ENCODE data around the gene PGAP6.
"Not testable (repeated sequence)": the region's sequence is repeated elsewhere in the genome, so short reads cannot be mapped to it uniquely, and the experiment has no call there.

PGAP6 gene

DNA sequence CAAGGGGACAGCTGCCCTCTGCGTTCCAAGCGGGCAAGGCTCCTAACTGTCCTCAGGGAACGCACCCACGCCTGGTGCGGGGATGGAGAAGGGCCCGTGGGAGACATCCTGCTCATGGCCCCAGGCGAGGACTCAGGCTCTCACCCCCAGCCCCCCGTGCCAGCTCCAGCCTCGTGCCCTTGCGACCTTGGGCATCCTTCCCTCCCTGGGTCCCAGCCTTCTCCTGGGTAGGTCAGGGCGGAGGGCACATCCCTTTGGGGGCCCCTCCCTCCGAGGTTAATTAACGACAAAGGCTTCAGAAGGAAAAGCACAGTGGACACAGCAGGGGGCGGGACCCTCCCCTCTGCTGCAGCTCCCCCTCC lies 3.0 kb downstream of the PGAP6 start:
- peaks cover 32% of the 10 kb centered on the region for H3K4me1 Mint-ChIP-seq (ENCODE audit: low read depth)
- H3K9me3 Mint-ChIP-seq, result no peaks in the 10 kb centered on the region
- peaks cover 6% of the 10 kb centered on the region for H3K27me3 Mint-ChIP-seq
- H3K36me3 Mint-ChIP-seq (ENCODE audit: low read depth), result peaks cover 54% of the 10 kb centered on the region
- intact Hi-C loops (cut with micrococcal nuclease), result no loop called here
- H3K27ac Mint-ChIP-seq, result no peak overlapping the region
- no peak overlapping the region for H3K4me3 Mint-ChIP-seq

DNA sequence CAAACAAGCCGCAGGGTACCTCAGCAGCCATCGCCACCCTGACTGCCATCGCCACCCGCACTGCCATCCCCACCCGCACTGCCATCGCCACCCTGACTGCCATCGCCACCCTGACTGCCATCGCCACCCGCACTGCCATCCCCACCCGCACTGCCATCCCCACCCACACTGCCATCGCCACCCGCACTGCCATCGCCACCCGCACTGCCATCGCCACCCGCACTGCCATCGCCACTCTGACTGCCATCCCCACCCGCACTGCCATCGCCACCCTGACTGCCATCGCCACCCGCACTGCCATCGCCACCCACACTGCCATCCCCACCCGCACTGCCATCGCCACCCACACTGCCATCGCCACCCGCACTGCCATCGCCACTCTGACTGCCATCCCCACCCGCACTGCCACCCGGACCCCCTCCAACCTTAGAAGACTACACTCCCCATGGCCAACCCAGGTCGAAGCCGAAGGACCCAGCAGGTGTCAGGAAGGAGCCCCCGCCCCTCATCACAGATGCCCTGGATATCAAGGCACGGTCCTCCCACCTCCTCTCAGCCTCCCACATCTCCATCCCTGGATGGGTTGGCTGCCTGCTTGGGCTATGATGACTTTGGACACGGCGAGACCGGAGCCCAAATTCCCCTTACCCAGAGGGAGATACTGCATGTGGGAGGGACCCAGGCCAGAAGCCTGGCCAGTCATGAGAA lies 3.5 kb downstream of the PGAP6 start:
- H3K9me3 Mint-ChIP-seq; intact Hi-C loops (cut with micrococcal nuclease); H3K4me3 Mint-ChIP-seq; H3K27ac Mint-ChIP-seq; H3K27me3 Mint-ChIP-seq: not testable (repeated sequence)
- peaks cover 56% of the 10 kb centered on the region for H3K36me3 Mint-ChIP-seq (ENCODE audit: low read depth)
- peaks cover 27% of the 10 kb centered on the region for H3K4me1 Mint-ChIP-seq (ENCODE audit: low read depth)

DNA sequence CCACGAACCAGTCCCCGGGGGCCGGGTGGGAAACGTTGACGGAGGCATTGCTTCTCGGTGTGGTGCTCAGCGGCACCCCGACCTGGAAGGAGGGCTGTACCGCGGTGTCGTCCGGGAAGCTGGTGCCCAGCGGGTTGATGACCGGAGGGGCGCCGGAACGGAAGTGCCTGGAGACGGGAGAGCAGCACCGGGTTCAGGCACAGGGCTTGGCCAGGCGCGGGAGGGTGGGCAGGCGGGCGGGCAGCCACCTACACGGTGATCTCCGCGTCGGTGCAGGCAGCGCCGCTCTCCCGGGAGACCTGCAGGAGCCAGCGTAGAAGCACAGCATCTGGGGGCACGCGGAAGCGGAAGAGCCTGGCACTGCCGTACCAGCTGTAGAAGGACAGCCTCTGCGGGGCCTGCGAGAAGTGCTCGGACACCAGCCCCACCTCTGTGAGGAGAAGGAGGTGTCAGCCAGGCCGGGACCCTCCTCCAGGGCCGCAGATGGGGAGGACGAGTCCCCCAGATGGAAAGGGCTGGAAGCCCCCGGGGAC lies 4.3 kb downstream of the PGAP6 start:
- Mint-ChIP-seq H3K4me1 (ENCODE audit: low read depth) (peaks cover 19% of the 10 kb centered on the region), H3K27me3 (no peaks in the 10 kb centered on the region), H3K27ac (no peak overlapping the region), H3K36me3 (ENCODE audit: low read depth) (peaks cover 61% of the 10 kb centered on the region), H3K9me3 (no peaks in the 10 kb centered on the region), H3K4me3 (no peak overlapping the region)
- intact Hi-C loops (cut with micrococcal nuclease), result no loop called here

DNA sequence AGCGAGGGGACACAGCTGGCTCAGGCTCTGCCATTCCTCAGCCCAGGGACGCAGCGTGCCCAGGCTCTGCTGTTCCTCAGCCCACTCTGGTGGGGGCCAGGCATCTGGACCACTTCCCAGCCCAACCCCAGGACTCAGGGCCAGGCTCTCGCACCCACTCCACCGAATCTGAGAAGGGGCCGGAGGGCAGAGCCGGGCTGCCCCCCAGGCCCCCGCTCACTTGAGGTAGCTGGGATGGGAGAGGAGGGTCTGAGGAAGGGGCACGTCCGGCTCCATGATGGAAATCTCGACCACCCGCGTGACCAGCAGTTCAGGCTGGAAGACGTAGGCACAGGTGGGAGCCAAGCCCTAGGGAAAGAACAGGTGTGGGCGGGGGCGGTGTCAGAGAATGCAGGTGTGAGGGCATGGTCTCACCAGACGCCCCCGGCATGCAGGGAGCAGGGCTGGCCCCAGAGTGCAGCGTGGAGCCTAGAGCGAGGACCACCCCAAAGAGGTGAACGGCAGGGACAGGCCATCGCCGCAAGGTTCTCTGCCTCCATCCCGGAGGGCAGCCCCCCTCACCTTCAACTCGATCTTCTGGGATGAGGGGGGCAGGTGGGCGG lies 4.9 kb downstream of the PGAP6 start:
- no peaks in the 10 kb centered on the region for H3K9me3 Mint-ChIP-seq
- no peak overlapping the region for H3K27ac Mint-ChIP-seq
- intact Hi-C loops (cut with micrococcal nuclease), result no loop called here
- H3K4me1 Mint-ChIP-seq (ENCODE audit: low read depth), result peaks cover 19% of the 10 kb centered on the region
- H3K4me3 Mint-ChIP-seq, result no peak overlapping the region
- no peaks in the 10 kb centered on the region for H3K27me3 Mint-ChIP-seq
- peaks cover 67% of the 10 kb centered on the region for H3K36me3 Mint-ChIP-seq (ENCODE audit: low read depth)

DNA sequence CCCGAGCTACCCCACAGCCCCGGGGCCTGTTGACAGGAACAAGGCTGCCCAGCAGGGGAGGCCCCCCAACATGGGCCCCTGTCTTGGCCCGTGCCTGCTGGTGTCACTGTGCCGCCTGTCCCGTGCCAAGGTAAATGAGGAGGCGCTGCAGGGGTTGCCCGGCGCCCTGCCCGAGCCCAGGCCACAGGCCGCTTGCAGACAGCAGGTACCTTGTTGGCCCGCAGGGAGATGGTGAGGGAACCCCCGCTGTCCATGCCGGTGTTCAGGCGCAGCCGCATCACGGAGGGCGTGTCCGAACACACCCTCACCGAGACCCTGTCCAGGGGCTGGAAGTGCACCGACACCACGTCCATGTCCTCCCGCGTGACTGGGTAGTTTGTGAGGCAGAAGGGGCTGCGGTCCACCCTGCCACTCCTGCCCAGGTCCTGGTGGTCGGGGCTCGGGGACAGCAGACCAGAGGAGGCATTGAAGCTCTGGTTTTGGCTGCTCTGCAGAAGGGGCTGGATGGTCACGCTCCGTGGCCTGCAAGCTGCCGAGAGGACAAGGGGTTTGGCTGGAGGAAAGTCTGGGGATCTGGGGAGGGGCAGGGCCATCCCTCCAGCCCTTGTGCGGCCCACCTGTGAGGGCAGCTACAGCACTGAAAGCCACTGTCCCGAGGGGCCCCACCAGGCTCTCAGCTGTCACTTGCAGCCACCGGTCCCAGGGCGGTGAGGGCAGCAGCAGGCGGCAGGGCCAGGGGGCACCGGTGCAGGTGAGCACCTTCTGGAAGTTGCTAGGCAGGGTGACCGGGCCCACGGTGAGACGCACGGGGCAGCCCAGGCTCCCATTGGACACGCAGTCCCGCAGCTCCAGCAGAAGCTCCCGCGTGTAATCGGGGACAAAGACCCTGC lies 5.6 kb downstream of the PGAP6 start:
- peaks cover 73% of the 10 kb centered on the region for H3K36me3 Mint-ChIP-seq (ENCODE audit: low read depth)
- no peak overlapping the region for H3K27ac Mint-ChIP-seq
- no peaks in the 10 kb centered on the region for H3K27me3 Mint-ChIP-seq
- no peak overlapping the region for H3K4me3 Mint-ChIP-seq
- intact Hi-C loops (cut with micrococcal nuclease), result no loop called here
- H3K9me3 Mint-ChIP-seq, result no peaks in the 10 kb centered on the region
- H3K4me1 Mint-ChIP-seq (ENCODE audit: low read depth), result peaks cover 26% of the 10 kb centered on the region

DNA sequence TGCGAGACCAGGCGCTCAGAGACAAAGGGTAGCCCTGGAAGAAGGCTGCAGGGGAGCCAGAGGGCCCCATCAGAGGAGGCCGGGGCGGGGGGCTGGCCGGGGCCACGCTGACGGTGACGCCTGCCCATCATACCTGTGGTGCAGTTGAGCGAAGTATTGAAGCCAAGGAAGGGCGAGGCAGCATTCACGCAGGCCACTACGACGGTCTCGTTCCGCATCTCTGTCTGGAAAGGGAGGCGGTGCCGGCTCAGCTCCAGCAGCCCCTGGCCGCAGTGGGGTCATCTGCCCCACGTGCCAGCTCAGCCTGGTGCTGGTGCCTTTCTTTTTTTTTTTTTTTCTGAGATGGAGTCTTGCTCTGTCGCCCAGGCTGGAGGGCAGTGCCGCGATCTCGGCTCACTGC lies 6.6 kb downstream of the PGAP6 start:
- no peak overlapping the region for H3K4me3 Mint-ChIP-seq
- no peaks in the 10 kb centered on the region for H3K27me3 Mint-ChIP-seq
- no peak overlapping the region for H3K27ac Mint-ChIP-seq
- peaks cover 31% of the 10 kb centered on the region for H3K4me1 Mint-ChIP-seq (ENCODE audit: low read depth)
- peaks cover 76% of the 10 kb centered on the region for H3K36me3 Mint-ChIP-seq (ENCODE audit: low read depth)
- no peaks in the 10 kb centered on the region for H3K9me3 Mint-ChIP-seq
- intact Hi-C loops (cut with micrococcal nuclease), result no loop called here

DNA sequence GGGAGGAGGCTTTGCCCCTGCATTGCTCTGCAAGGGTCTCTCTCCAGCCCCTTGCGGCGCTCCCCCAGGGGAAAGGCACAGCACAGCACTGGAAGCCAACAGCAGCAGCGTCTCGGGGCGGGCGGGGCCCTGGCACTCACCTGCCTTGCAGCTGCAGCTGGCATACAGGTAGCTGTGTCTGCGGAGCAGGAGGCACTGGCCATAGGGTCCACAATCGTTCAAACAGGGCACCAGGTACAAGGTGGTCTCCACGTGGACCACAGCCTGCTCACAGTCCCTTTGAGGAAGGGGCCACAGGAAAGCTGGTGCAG lies 7.2 kb downstream of the PGAP6 start:
- H3K36me3 Mint-ChIP-seq (ENCODE audit: low read depth), result peaks cover 73% of the 10 kb centered on the region

DNA sequence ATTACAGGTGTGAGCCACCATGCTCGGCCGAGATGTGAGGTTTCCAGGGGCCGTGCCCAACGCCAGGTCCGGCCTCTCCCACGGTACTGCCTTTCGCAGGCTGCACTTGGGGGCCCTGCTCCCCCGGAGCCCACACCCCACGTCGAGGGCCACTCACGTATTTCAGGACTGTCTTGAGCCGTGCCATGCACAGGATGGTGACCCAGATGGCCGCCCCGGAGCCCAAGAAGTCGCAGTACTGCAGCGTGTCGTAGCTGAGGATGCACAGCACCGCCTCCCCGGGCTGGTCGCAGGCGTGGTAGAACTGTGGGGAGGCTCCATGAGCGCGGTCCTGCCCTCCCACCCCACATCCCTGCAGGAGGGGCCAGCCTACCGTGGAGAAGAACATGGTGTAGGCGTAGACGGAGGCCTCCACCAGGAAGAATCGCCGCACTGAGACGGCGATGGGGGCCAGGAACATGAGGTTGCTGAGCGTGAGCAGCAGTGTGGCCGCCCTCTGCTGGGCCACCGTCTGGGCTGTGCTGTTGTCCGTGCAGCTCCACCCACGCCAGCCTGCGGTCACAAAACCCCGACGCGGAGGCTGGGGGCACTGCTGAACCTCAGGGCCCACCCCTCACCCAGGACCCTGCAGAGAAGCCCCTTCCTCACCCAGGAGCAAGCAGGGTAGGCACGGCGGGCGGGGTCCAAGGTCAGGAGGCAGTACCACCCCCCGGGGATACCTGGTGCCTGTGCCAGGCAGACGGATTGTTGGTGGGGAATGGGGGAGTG lies 7.7 kb downstream of the PGAP6 start:
- no peak overlapping the region for H3K4me3 Mint-ChIP-seq

More for the DNA sequence above, 7.2 kb downstream of the PGAP6 start:
- intact Hi-C loops (cut with micrococcal nuclease), result no loop called here
- Mint-ChIP-seq H3K4me1 (ENCODE audit: low read depth) (peaks cover 30% of the 10 kb centered on the region), H3K27ac (no peak overlapping the region), H3K4me3 (no peak overlapping the region), H3K9me3 (no peaks in the 10 kb centered on the region), H3K27me3 (no peaks in the 10 kb centered on the region)

DNA sequence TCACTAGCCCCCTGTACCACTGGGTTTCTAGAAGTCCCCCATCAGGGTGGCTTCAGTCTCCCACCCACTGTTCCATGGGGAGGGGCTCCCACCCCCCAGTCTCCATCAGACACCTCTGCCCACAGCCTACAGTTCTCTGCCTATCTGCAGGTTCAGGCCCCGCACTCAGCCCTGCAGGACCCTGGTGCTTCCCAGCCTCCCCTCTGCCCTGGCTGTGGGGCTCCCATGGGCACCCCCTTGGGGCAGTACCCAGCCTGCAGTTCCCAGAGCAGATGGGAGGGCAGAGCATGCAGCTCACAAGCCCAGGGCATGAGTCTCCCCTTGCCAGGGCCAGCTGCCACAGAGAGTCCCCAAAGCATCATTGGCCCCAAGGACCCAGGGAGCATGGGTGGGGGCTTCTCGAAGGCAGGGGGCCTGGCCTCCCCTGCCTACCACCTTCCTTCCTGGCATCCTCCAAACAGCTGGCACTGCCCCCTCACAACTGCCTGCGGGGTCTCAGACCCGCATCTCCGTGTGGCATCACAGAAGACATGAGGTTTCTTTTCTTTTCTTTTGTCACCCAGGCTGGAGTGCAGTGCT lies 8.7 kb downstream of the PGAP6 start:
- no peak overlapping the region for H3K4me3 Mint-ChIP-seq
- intact Hi-C loops (cut with micrococcal nuclease), result no loop called here
- no peaks in the 10 kb centered on the region for H3K9me3 Mint-ChIP-seq
- no peaks in the 10 kb centered on the region for H3K27me3 Mint-ChIP-seq
- H3K27ac Mint-ChIP-seq, result peak overlapping the region; percentile 12
- H3K4me1 Mint-ChIP-seq (ENCODE audit: low read depth), result peaks cover 35% of the 10 kb centered on the region
- peaks cover 87% of the 10 kb centered on the region for H3K36me3 Mint-ChIP-seq (ENCODE audit: low read depth)

More for the DNA sequence above, 7.7 kb downstream of the PGAP6 start:
- intact Hi-C loops (cut with micrococcal nuclease), result no loop called here
- H3K36me3 Mint-ChIP-seq (ENCODE audit: low read depth), result peaks cover 78% of the 10 kb centered on the region
- no peaks in the 10 kb centered on the region for H3K9me3 Mint-ChIP-seq
- peaks cover 32% of the 10 kb centered on the region for H3K4me1 Mint-ChIP-seq (ENCODE audit: low read depth)
- H3K27ac Mint-ChIP-seq, result no peak overlapping the region
- H3K27me3 Mint-ChIP-seq, result no peaks in the 10 kb centered on the region

DNA sequence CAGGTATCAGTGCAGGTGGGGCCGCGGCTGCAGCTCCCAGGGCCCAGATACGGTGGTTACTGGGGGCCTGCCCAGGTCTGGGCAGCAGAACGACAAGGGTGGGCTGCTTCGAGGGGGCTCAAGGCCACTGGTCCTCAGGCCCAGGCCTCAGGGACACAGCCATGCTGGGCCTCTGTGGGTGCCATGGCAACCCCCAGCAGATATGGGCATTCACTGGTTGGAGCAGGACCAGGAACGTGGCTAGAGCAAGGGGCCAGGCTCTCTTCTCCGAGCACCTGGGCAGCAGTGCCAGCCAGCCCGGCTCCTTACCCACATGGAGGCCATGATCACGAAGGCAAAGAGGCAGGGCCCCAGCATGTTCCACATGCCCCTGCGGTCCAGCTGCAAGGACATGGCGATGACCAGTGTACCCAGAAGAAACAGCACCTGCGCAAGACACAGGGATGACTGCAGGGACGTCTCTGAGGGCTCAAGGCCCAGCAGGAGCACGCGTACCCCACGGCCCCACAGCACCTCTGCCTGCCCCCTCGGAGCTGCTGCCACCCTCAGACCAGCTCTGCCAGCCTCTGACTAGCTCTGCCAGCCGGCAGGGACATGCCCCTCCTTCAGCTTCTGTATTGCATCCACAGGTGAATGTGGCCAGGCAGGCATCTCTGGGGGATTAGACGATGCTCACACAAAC lies 9.3 kb downstream of the PGAP6 start:
- no peaks in the 10 kb centered on the region for H3K9me3 Mint-ChIP-seq
- intact Hi-C loops (cut with micrococcal nuclease), result no loop called here

DNA sequence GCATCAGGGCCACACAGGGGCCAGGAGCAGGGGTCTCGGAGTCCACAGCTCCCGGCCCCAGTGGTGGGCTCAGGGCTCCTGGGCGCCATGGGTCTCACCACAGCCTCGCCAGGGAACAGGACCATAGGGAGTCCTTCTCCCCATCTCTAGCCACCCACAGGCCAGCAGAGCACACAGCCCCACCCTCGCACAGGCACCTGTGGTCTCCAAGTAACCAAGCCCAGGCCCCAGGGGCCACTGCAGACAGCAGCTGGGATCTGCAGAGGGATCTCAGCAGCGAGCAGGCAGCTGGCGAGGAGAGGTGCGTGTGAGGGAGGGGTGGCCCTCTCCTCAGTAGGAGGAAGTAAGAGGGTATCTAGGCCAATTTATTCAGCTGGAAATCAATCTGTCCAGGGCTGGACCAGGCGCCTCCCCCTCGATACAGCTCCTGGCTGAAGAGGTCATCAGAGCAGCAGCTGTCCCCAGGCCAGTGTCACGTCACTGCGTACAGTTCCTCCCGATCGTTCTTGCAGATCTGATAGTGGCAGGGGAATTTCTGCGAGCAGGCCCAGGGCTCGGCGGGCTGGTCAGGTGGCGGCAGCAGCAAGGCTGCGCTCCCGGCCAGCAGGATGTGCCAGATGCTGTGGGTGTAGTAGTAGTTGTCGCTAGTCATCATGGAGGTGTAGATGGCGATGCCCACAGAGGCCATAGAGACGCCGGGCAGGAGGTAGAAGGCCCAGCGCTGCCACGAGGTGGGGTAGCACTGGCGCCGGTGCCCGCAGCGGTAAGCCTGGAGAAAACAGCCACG lies 10.1 kb downstream of the PGAP6 start:
- intact Hi-C loops (cut with micrococcal nuclease), result no loop called here
- H3K27ac Mint-ChIP-seq, result peak overlapping the region; percentile 83
- peaks cover 35% of the 10 kb centered on the region for H3K4me1 Mint-ChIP-seq (ENCODE audit: low read depth)
- H3K4me3 Mint-ChIP-seq, result no peak overlapping the region
- peaks cover 90% of the 10 kb centered on the region for H3K36me3 Mint-ChIP-seq (ENCODE audit: low read depth)
- no peaks in the 10 kb centered on the region for H3K9me3 Mint-ChIP-seq
- H3K27me3 Mint-ChIP-seq, result no peaks in the 10 kb centered on the region

More for the DNA sequence above, 9.3 kb downstream of the PGAP6 start:
- no peak overlapping the region for H3K4me3 Mint-ChIP-seq
- H3K27ac Mint-ChIP-seq, result peak overlapping the region; percentile 12
- H3K4me1 Mint-ChIP-seq (ENCODE audit: low read depth), result peaks cover 35% of the 10 kb centered on the region
- H3K27me3 Mint-ChIP-seq, result no peaks in the 10 kb centered on the region
- peaks cover 90% of the 10 kb centered on the region for H3K36me3 Mint-ChIP-seq (ENCODE audit: low read depth)

DNA sequence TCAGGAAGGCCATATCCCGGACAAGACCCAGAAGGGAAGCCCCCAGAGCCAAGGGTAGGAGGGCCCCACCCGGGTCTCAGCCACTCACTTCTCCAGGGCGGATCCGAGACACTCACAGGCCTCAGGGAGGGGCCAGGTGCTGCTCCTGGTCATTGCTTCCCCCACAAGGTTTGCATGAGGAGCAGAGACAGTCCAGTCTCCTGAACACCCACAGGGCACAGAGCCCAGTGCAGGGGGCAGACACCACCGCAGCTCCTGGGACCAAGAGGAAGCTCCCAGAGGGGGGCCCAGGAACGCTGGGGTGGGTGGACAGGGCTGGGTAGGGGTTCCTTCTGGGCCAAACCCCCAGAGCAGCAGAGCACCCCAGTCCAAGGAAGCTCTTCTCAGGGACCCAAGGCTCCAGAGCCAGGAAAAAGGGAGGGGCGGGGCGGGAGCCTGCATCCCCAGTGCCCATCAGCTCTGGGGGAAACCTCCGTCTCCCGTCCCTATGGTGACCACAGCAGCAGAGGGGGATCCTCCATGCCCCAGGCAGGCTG lies 10.7 kb downstream of the PGAP6 start:
- no peak overlapping the region for H3K4me3 Mint-ChIP-seq
- H3K27ac Mint-ChIP-seq, result peak overlapping the region; percentile 83
- intact Hi-C loops (cut with micrococcal nuclease), result no loop called here
- no peaks in the 10 kb centered on the region for H3K9me3 Mint-ChIP-seq
- peaks cover 35% of the 10 kb centered on the region for H3K4me1 Mint-ChIP-seq (ENCODE audit: low read depth)
- H3K27me3 Mint-ChIP-seq, result no peaks in the 10 kb centered on the region
- H3K36me3 Mint-ChIP-seq (ENCODE audit: low read depth), result peaks cover 88% of the 10 kb centered on the region

All from dendritic cell treated with granulocyte-macrophage colony-stimulating factor and Interleukin-4, amounts not matched to agents 40 ng/mL and 50 ng/mL, for 4 days (primary cell).